ENCODE results near the gene PLCH1.

The PLCH1 gene

GRCh38 chr3:155525324-155525833 lies 219.5 kb downstream of the PLCH1 start:
- no peak for DNase-seq

GRCh38 chr3:155520463-155520862 lies 224.4 kb downstream of the PLCH1 start:
- no peak for DNase-seq

GRCh38 chr3:155519078-155519477 lies 225.8 kb downstream of the PLCH1 start:
- DNase-seq = no peak

GRCh38 chr3:155517903-155518302 lies 227.0 kb downstream of the PLCH1 start:
- no peak for DNase-seq

- no peak for DNase-seq
Observed at GRCh38 chr3:155516439-155516838, 228.4 kb downstream of the PLCH1 start.

- no peak for DNase-seq
Observed at GRCh38 chr3:155512867-155513261, 232.0 kb downstream of the PLCH1 start.

- DNase-seq = no peak
Observed at GRCh38 chr3:155512175-155512866, 232.6 kb downstream of the PLCH1 start.

- DNase-seq = no peak
Observed at GRCh38 chr3:155504682-155505081, 240.2 kb downstream of the PLCH1 start.

GRCh38 chr3:155502630-155503029 lies 242.2 kb downstream of the PLCH1 start:
- DNase-seq = no peak

- DNase-seq = no peak
Observed at GRCh38 chr3:155500194-155500818, 244.6 kb downstream of the PLCH1 start.

GRCh38 chr3:155497930-155498647 lies 246.8 kb downstream of the PLCH1 start:
- no peak for DNase-seq

- no peak for DNase-seq
Observed at GRCh38 chr3:155496206-155496605, 248.7 kb downstream of the PLCH1 start.

GRCh38 chr3:155495387-155495786 lies 249.5 kb downstream of the PLCH1 start:
- DNase-seq = no peak

- DNase-seq = no peak
Observed at GRCh38 chr3:155494332-155494731, 250.5 kb downstream of the PLCH1 start.

- DNase-seq = no peak
Observed at GRCh38 chr3:155492841-155493240, 252.0 kb downstream of the PLCH1 start.

- DNase-seq = no peak
Observed at GRCh38 chr3:155491696-155492095, 253.2 kb downstream of the PLCH1 start.

GRCh38 chr3:155488671-155489070 lies 256.2 kb downstream of the PLCH1 start:
- DNase-seq = no peak

- no peak for DNase-seq
Observed at GRCh38 chr3:155485897-155486296, 259.0 kb downstream of the PLCH1 start.

GRCh38 chr3:155481591-155481990 lies 263.3 kb downstream of the PLCH1 start:
- no peak for DNase-seq

- DNase-seq = no peak
Observed at GRCh38 chr3:155481089-155481488, 263.8 kb downstream of the PLCH1 start.

- DNase-seq = no peak
Observed at GRCh38 chr3:155465664-155466063, 279.2 kb downstream of the PLCH1 start.

- DNase-seq = no peak
Observed at GRCh38 chr3:155462672-155463071, 282.2 kb downstream of the PLCH1 start.

- no peak for DNase-seq
Observed at GRCh38 chr3:155457591-155457990, 287.3 kb downstream of the PLCH1 start.

GRCh38 chr3:155455765-155456164 lies 289.1 kb downstream of the PLCH1 start:
- DNase-seq = no peak

Measured in NCI-H226 (cell line).